Liver (tissue), 9 donors: ENCODE measurements around the gene ERCC6. TPM values are rescaled to one million over a fixed set of nuclear protein-coding genes. Genes with fewer than 3 reads are reported as not detected.

Source experiments
- DNase-seq: peaks from one replicate; pipeline ENCODE4 v3.0.0-alpha.2; 2017; ENCODE audit warnings: low spot score
- H3K27ac ChIP-seq, 2 donors: one replicate each; pipeline ENCODE4 v1.7.0; 2013; ENCODE audit warnings: inconsistent platforms in 2 of 2, low read length in 2 of 2, control low read depth in 1 of 2, low read depth in 1 of 2, mild to moderate bottlenecking in 1 of 2
- H3K27me3 ChIP-seq, 4 donors: one replicate each; pipeline versions ENCODE4 v1.6.1 to v1.7.0; 2013; ENCODE audit warnings: low read length in 3 of 4, inconsistent platforms in 1 of 4, mild to moderate bottlenecking in 1 of 4, moderate library complexity in 1 of 4; ENCODE audit not compliant: control insufficient read depth in 4 of 4, insufficient read depth in 4 of 4
- H3K36me3 ChIP-seq, 4 donors: one replicate each; pipeline versions ENCODE4 v1.6.1 to v1.7.0; 2013; ENCODE audit warnings: low read length in 3 of 4, mild to moderate bottlenecking in 3 of 4, low read depth in 1 of 4, moderate library complexity in 1 of 4; ENCODE audit not compliant: control insufficient read depth in 4 of 4, insufficient read depth in 3 of 4
- H3K4me1 ChIP-seq, 4 donors: one replicate each; pipeline versions ENCODE4 v1.6.1 to v1.7.0; 2013; ENCODE audit warnings: low read length in 3 of 4, mild to moderate bottlenecking in 3 of 4, moderate library complexity in 1 of 4; ENCODE audit not compliant: control insufficient read depth in 4 of 4, insufficient read depth in 4 of 4
- H3K4me3 ChIP-seq, 3 donors: one replicate each; pipeline versions ENCODE4 v1.6.1 to v1.7.0; 2013; ENCODE audit warnings: low read length in 3 of 3, control low read depth in 1 of 3, low read depth in 1 of 3, mild to moderate bottlenecking in 1 of 3
- H3K9ac ChIP-seq, 2 donors: one replicate each; pipeline ENCODE4 v1.7.0; 2013; ENCODE audit warnings: low read length in 2 of 2, mild to moderate bottlenecking in 2 of 2, moderate library complexity in 2 of 2, control low read depth in 1 of 2, low read depth in 1 of 2
- H3K9me3 ChIP-seq, 4 donors: one replicate each; pipeline versions ENCODE4 v1.6.1 to v1.7.0; 2013; ENCODE audit warnings: low read length in 3 of 4; ENCODE audit not compliant: control insufficient read depth in 4 of 4
- EGR1 ChIP-seq, 2 donors: IDR thresholded peaks; 2 replicates each; pipeline ENCODE4 v1.6.1; 2016 to 2018; ENCODE audit warnings: antibody characterized with exemption in 2 of 2, low read depth in 2 of 2
- FOXA1 ChIP-seq: IDR thresholded peaks from 2 replicates; pipeline ENCODE4 v1.6.1; 2016; ENCODE audit warnings: antibody characterized with exemption
- FOXA2 ChIP-seq: IDR thresholded peaks from 2 replicates; pipeline ENCODE4 v1.6.1; 2016; ENCODE audit warnings: antibody characterized with exemption
- GABPA ChIP-seq, 2 donors: IDR thresholded peaks in 1 of 2; conservative IDR thresholded peaks in 1 of 2; 2 replicates each; pipeline ENCODE4 v1.6.1; 2016; ENCODE audit warnings: antibody characterized with exemption in 2 of 2, mild to moderate bottlenecking in 1 of 2, moderate library complexity in 1 of 2
- HNF4A ChIP-seq, 2 donors: conservative IDR thresholded peaks; 2 replicates each; pipeline ENCODE4 v1.6.1; 2016; ENCODE audit warnings: antibody characterized with exemption in 2 of 2, mild to moderate bottlenecking in 2 of 2
- HNF4G ChIP-seq: IDR thresholded peaks from 2 replicates; pipeline ENCODE4 v1.6.1; 2016; ENCODE audit warnings: antibody characterized with exemption
- JUND ChIP-seq, 2 donors: IDR thresholded peaks; 2 replicates each; pipeline ENCODE4 v1.6.1; 2016; ENCODE audit warnings: antibody characterized with exemption in 2 of 2
- NR2F2 ChIP-seq: IDR thresholded peaks from 2 replicates; pipeline ENCODE4 v1.6.1; 2016; ENCODE audit warnings: antibody characterized with exemption
- RAD21 ChIP-seq, 2 donors: IDR thresholded peaks; 2 replicates each; pipeline ENCODE4 v1.6.1; 2016; ENCODE audit warnings: antibody characterized with exemption in 2 of 2, mild to moderate bottlenecking in 2 of 2
- REST ChIP-seq: IDR thresholded peaks from 2 replicates; pipeline ENCODE4 v1.6.1; 2016; ENCODE audit warnings: antibody characterized with exemption, mild to moderate bottlenecking
- SP1 ChIP-seq: IDR thresholded peaks from 2 replicates; pipeline ENCODE4 v1.6.1; 2018; ENCODE audit warnings: antibody characterized with exemption, mild to moderate bottlenecking
- TAF1 ChIP-seq: conservative IDR thresholded peaks from 2 replicates; pipeline ENCODE4 v1.6.1; 2016; ENCODE audit warnings: antibody characterized with exemption, mild to moderate bottlenecking
- YY1 ChIP-seq: IDR thresholded peaks from 2 replicates; pipeline ENCODE4 v1.6.1; 2016; ENCODE audit warnings: antibody characterized with exemption, mild to moderate bottlenecking
- WGBS: extraction: QIAGEN DNeasy Blood & Tissue Kit; methylation state at CpG from one replicate; pipeline ENCODE4 v1.1.7; 2013; 5-methylcytosine and 5-hydroxymethylcytosine counted together
- polyA plus RNA-seq, 2 donors: library from polyadenylated mRNA; stranded (reverse) in 1 of 2; unstranded in 1 of 2; fragments of 200-250 nt in 1 of 2; fragments of >200 nt in 1 of 2; fragmentation: Nextera tagmentation in 1 of 2; extraction: Ambion mirVana in 1 of 2; gene quantifications; one replicate each; pipeline versions ENCODE4 v1.2.1 to v1.2.3, GENCODE V29; 2013 to 2015
- total RNA-seq, 2 donors: library from RNA; depleted of rRNA; stranded (reverse); fragments of >200 nt; gene quantifications; one replicate each; pipeline ENCODE4 v1.2.3, GENCODE V29; 2014
- TF ChIP-seq, protein P1 (sequence below): IDR thresholded peaks from 2 replicates; pipeline ENCODE4 v1.6.1; 2016; ENCODE audit warnings: antibody characterized with exemption
- TF ChIP-seq, protein P2 (sequence below): IDR thresholded peaks from 2 replicates; pipeline ENCODE4 v1.6.1; 2016; ENCODE audit warnings: antibody characterized with exemption
- TF ChIP-seq, protein P3 (sequence below): fragments of 150-350 bp; IDR thresholded peaks from 2 replicates; pipeline ENCODE4 v1.5.1; 2017; ENCODE audit warnings: improper control_type of control experiment, low read depth, low read length; ENCODE audit not compliant: missing input control
- TF ChIP-seq, protein P4 (sequence below): IDR thresholded peaks from 2 replicates; pipeline ENCODE4 v1.6.1; 2016; ENCODE audit warnings: antibody characterized with exemption
- donor health status: healthy.
- donor health status: healthy.
- donor health status: healthy.
- donor health status: healthy.
- donor health status: healthy.

ERCC6 gene
- total and polyA plus RNA-seq, 4 donors, result 2.3 to 17.1 (median 7.5) TPM

DNA sequence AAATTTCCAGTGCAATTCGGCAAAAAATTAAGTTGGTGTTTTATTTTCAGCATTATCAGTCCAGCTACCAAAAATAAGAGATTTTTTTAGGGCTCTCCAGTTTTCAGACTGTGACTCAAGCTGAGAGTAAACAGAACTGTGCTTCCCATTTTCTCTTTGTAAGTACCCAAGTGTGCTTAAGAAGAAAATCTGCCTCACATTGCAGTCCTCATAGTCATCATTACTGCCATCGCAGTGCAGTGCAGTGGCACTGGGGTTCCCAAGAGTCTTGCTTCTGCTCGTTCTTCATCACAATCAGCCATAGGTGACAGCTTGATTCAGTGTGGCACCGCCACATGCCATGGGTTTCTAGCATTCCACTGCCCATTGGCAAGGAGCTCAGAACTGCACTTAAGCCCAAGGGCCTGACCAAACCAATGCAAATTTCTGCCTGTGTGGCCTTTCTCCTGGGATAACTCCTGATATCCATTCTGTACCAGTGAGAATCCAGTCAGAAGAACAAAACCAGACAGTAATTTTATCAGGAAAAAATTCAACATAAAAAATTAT, 25.6 kb upstream of the ERCC6 start:
- Histone ChIP-seq H3K36me3 (no peaks in the 10 kb centered on the region), H3K9ac (no peak overlapping the region), H3K4me3 (no peak overlapping the region), H3K27ac (no peak overlapping the region), H3K27me3 (peaks cover 0 to 8% (median 3%) of the 10 kb centered on the region in 4 donors), H3K9me3 (peaks cover 0 to 8% (median 4%) of the 10 kb centered on the region in 4 donors), H3K4me1 (no peaks in the 10 kb centered on the region)
- WGBS, result 82% methylated on average over 4 of the region's 4 CpGs
- TF ChIP-seq, protein P1, sequence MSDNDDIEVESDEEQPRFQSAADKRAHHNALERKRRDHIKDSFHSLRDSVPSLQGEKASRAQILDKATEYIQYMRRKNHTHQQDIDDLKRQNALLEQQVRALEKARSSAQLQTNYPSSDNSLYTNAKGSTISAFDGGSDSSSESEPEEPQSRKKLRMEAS, result no peak
- TF ChIP-seq, protein P2, sequence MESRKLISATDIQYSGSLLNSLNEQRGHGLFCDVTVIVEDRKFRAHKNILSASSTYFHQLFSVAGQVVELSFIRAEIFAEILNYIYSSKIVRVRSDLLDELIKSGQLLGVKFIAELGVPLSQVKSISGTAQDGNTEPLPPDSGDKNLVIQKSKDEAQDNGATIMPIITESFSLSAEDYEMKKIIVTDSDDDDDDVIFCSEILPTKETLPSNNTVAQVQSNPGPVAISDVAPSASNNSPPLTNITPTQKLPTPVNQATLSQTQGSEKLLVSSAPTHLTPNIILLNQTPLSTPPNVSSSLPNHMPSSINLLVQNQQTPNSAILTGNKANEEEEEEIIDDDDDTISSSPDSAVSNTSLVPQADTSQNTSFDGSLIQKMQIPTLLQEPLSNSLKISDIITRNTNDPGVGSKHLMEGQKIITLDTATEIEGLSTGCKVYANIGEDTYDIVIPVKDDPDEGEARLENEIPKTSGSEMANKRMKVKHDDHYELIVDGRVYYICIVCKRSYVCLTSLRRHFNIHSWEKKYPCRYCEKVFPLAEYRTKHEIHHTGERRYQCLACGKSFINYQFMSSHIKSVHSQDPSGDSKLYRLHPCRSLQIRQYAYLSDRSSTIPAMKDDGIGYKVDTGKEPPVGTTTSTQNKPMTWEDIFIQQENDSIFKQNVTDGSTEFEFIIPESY, result no peak
- TF ChIP-seq GABPA (IDR thresholded peaks at IDR 0.05 in 1 of 2, conservative IDR thresholded peaks at IDR 0.05 in 1 of 2), result no peak
- TF ChIP-seq, protein P3, sequence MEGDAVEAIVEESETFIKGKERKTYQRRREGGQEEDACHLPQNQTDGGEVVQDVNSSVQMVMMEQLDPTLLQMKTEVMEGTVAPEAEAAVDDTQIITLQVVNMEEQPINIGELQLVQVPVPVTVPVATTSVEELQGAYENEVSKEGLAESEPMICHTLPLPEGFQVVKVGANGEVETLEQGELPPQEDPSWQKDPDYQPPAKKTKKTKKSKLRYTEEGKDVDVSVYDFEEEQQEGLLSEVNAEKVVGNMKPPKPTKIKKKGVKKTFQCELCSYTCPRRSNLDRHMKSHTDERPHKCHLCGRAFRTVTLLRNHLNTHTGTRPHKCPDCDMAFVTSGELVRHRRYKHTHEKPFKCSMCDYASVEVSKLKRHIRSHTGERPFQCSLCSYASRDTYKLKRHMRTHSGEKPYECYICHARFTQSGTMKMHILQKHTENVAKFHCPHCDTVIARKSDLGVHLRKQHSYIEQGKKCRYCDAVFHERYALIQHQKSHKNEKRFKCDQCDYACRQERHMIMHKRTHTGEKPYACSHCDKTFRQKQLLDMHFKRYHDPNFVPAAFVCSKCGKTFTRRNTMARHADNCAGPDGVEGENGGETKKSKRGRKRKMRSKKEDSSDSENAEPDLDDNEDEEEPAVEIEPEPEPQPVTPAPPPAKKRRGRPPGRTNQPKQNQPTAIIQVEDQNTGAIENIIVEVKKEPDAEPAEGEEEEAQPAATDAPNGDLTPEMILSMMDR, result no peak
- no peak for TF ChIP-seq HNF4A (conservative IDR thresholded peaks at IDR 0.05)
- TF ChIP-seq FOXA1, result no peak
- TF ChIP-seq NR2F2, result no peak
- TF ChIP-seq, protein P4, sequence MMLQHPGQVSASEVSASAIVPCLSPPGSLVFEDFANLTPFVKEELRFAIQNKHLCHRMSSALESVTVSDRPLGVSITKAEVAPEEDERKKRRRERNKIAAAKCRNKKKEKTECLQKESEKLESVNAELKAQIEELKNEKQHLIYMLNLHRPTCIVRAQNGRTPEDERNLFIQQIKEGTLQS, result no peak
- no peak for TF ChIP-seq REST
- no peak for TF ChIP-seq YY1
- TF ChIP-seq JUND (IDR thresholded peaks at IDR 0.05), result no peak
- no peak for TF ChIP-seq SP1
- TF ChIP-seq RAD21 (IDR thresholded peaks at IDR 0.05), result no peak
- TF ChIP-seq EGR1 (IDR thresholded peaks at IDR 0.05; ENCODE audit: low read depth in 2 of 2), result no peak
- TF ChIP-seq TAF1, result no peak
- no peak for TF ChIP-seq FOXA2
- TF ChIP-seq HNF4G, result no peak
- DNase-seq, result no peak
